GM13976 (cell line): Measurements from ENCODE around the gene RNPEP.

Experiments used
- DNase-seq: peaks from one replicate; pipeline ENCODE4 v3.0.0; 2012; ENCODE audit warnings: low spot score
- CTCF ChIP-seq: IDR thresholded peaks from 2 replicates; pipeline ENCODE4 v1.5.1; 2012; ENCODE audit warnings: borderline replicate concordance, mild to moderate bottlenecking; ENCODE audit not compliant: insufficient read depth; ENCODE audit errors: extremely low read depth, missing control alignments, control extremely low read depth
- in situ Hi-C: fragments of 300-500 bp; cut with MboI; formaldehyde crosslinking; loops from one replicate; pipeline ENCODE4 v1.12.0; 2022; ENCODE audit warnings: low sequenced_read_pairs, mixed read lengths, inconsistent platforms; ENCODE audit not compliant: unreplicated experiment

The RNPEP gene

GRCh38 chr1:202007805-202008489, 25.5 kb downstream of the RNPEP start:
- no peak for DNase-seq
- in situ Hi-C loops: no loop called here
- TF ChIP-seq CTCF: no peak

- peak; percentile 86 for TF ChIP-seq CTCF
- peak; percentile 84 for DNase-seq
- in situ Hi-C loops: no loop called here
Measured at GRCh38 chr1:202009326-202010179, 27.1 kb downstream of the RNPEP start.

- DNase-seq: peak; percentile 83
- in situ Hi-C loops: no loop called here
- no peak for TF ChIP-seq CTCF
Measured at GRCh38 chr1:202010180-202011015, 27.9 kb downstream of the RNPEP start, which contains the start of gene ELF3. ELF3 (plus strand) TSS chr1:202010587; CDS start chr1:202011137, 550 bp downstream.

- in situ Hi-C loops: no loop called here
Measured at GRCh38 chr1:202011994-202012393, 29.5 kb downstream of the RNPEP start.

GRCh38 chr1:202012544-202013478, 30.4 kb downstream of the RNPEP start:
- DNase-seq: no peak
- in situ Hi-C loops: no loop called here
- no peak for TF ChIP-seq CTCF

More at GRCh38 chr1:202011994-202012393, 29.5 kb downstream of the RNPEP start:
- DNase-seq: no peak
- TF ChIP-seq CTCF: no peak
